GM18858 (cell line): ENCODE measurements around the gene FOXO6.

Experiments used
- ATAC-seq: cut with Tn5 transposase; IDR thresholded peaks from one replicate; pipeline ENCODE4 v1.9.1; 2021; ENCODE audit not compliant: unreplicated experiment

FOXO6 gene

DNA sequence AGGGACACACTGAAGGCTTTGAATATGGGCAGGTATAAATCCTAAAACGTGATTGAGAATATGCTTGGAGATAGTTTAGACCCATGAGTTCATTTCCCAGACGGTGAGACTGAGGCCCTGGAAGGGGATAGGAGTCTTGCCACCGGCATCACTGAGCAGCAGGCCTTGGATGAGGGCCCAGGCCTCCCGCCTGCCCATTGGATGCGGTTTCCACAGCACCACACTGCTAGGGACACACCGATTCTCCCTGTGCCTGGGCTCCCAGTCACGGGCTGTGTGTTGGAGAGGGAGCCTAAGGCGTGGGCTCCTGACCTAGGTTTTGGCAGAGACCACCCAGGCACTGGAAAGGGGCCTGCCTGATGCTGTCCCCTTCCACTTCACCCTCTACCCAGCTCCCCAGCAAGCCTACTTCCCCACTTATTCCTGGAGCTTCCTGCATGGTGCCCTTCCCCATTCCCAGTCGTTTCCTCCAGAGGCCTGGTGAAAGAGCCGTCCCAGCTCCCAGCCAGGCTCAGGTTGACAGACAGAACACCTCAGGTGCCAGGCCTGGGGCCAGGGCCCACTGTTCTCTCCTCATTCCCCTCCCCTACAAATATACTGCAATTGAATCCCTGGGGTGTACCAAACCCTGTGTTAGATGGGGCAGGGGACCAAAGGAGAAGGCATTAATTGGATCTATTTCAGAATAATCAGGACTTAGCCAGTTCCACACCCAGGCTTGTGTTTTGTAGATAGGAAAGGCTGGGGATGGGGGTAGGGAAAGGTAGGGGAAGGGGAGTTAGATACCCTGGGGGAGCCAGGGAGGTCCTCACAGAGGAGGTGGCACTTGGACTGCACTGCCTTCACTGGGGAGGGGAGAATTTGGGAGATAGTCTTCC, 3.4 kb downstream of the FOXO6 start:
- ATAC-seq = no peak

DNA sequence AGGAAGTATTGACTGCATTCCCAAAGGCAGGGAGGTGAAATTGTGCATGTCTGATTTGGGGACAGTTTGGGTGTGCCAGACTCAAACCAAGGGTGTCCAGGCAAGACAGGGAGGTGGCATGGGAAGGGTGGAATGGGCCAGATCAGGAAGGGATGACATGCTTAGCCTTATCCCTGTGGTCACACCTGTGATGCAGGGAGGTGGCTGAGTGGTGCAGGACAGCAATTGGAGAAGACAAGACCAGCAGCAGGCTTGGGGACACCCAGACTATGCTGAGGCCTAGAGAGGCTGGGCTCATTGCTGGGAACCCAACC, 4.0 kb downstream of the FOXO6 start:
- no peak for ATAC-seq

DNA sequence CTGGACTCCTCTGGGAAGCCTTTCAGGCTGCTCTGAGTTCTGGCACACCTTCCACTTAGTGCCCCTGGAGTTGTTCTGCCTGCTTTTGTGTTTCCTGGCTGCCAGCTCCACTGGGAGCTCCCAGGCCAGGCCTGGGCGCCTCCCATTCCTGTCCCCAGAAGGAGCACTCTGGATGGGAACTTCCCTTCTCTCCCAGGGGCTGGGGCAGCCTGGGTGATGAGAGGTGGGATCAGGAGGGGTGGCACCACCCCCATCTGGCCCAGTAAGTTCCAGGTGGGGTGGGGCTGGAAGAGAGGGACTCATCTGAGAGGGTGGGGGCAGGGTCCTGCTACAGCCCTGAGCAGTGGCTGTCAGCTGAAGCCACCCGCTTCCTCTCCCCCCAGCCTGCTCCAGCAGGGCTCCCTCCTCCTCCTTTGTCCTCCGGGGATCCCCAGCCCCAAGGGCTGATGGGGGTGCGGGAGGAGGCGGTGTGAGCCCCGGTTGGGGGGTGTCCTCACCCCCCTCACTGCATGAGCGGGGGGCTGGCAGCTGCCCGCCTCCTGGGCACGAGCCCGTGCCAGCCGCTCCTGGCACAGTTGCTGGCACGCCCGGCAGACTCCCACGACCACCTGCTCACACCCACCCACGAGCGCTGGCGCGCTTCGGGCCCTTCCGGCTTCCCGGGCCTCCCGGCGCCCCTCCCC, 4.7 kb downstream of the FOXO6 start:
- no peak for ATAC-seq

DNA sequence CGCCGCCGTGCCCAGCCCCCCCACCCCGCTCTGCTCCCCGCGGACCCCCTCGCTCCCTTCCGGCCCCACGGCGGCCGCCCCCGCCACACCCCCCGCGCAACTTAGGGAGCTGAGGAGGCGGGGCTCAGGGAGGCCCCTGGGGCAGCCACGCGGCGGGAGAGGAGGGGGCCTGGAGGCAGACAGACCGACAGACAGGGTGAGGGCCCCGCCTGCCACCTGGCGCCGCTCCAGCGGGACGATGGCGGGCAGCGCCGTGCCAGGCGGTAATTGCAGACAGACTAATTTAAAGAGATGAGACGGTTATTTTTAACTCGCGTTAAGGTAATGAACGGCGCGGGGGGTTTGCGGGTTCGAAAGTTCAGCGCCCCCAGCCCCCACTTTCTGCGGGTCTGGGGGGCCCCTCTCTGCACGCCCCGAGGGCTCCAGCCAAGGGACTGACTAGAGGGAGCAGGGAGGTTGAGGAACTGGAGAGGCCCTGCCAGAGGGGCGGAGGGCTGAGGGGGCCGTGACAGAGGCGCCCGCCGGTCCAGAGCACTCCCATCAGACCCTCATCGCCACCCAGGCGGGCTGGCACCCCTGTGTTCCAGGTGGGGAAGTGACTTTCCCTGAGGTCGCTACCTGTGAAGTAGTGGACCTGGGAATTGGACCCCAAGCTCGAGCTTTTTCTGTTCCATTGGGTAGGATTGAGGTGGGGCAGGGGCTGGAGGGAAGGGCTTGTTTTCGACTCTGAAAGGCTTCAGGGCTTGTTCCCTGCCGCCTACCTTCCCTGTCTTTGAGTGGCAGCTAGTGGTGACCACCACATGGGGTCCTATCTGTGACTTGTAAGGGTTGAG, 5.4 kb downstream of the FOXO6 start:
- no peak for ATAC-seq

DNA sequence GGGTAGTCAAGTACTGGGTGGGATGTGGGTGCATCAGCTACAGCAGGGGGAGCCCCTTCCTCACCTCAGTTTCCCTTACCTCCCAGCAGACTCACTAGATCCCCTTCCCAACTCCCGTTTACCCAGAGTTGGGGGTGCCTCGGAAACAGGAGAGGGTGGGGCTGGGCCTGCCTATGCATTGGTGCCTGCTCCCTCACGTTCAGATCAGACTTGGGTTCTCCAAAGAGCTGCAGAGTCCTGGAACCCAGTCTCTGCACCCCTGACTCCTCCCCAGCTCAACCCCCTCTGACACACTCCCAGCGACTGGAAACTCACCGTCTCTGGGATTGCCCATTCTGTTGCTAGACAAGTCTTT, 6.0 kb downstream of the FOXO6 start:
- ATAC-seq = no peak

DNA sequence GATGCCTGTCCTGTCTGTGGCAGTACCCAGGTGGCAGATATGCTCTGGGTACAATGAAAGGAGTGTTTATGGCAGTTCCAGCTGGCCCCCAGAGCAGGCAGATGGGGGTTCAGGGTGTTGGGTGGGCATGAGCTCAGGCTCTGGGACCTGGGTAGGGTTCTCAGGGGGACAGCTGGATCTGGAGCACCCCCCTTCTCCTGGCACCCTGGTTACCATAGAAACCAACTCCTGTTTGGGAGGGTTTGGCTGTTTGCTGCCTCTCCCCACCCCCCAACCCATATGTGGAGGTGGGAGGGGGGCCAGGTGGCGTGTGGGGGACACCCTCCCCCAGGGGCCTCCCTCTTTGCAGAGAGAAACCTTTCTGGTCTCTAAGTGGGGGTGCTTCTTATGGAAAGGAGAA, 7.1 kb downstream of the FOXO6 start:
- ATAC-seq = no peak

DNA sequence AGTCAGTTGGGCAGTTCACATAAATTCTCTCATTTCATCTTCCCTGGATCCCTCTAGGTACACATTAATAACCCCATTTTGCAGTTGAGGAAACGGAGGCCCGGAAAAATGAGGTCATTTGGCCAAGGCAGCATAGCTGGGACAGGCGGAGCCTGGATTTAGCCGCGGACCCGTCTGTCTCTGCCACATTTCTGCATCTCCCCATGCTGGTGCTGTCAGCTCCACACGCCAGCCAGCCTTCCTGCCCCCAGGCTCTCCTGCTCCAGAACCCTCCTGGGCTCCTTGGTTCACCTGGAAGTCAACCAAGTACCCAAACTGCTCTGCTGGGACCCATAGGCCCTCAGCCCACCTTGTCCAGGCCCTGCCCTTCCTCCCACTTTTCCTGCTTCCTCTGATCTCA, 7.6 kb downstream of the FOXO6 start:
- ATAC-seq = no peak

DNA sequence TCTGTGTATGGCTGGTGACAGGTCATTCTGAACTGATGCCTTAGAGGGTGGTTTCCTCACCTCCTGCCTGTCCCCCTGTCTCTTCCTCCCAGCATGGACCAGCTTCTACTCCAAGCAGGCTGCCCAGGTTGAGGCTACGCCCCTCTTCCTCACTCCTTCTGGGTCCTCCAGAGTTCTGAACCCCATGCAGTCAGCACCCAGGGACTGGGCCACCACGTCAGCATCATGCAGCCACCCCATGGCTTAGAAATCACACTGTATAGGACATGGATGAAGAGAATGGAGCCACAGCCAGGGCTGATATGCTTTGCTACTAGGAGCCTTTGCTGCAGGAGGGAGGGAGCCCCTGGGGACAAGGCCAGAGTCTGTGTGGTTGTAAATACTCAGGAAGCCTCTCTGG, 8.3 kb downstream of the FOXO6 start:
- ATAC-seq = no peak

DNA sequence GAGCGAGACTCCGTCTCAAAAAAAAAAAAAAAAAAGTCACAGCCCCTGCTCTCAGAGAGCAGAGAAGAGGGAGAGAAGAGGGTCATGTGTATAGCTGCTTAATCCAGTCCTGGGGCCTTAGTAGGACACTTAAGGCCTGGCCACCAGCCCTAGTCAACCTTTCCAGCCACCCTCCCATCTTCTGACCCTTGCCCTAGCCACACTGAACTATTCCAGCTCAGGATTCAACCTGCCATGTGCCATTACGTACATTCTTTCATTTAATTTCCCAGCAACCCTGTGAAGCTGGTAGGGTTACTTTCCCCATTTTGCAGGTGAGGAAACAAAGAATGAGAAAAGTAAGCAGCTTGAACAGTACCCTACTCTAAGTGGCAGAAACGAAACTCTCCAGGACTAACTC, 9.0 kb downstream of the FOXO6 start:
- no peak for ATAC-seq

DNA sequence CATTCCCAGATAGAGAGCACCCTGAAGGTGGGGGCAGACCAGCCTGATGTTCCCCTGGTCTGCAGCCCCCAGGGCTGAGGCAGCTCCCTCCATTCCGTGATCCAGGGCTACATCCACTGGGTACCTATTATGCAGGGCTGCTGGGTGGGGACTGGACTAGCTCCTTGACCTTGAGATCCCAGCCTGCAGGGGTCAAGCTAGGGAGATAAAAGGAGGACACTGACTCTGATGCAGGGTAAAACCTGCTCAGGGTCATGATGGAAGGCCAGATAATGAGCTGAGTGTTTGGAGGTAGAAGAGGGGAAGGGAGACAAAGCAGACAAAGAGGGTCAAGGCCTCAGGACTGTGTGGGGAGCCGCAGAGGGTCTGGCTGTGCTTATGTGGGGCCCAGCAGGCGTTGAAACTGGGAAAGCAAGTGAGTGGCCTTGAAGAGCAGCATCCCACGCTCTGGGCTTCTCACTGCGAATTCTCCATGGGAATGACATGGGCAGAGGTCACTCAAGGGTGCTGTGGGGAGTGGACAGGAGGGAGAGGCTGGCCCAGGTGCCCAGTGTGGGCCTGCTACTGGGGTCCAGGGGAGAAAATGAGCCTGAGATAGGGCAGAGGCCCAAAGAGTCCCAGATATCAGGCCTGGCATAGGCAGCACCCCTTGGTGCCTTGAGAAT, 9.7 kb downstream of the FOXO6 start:
- ATAC-seq = no peak

DNA sequence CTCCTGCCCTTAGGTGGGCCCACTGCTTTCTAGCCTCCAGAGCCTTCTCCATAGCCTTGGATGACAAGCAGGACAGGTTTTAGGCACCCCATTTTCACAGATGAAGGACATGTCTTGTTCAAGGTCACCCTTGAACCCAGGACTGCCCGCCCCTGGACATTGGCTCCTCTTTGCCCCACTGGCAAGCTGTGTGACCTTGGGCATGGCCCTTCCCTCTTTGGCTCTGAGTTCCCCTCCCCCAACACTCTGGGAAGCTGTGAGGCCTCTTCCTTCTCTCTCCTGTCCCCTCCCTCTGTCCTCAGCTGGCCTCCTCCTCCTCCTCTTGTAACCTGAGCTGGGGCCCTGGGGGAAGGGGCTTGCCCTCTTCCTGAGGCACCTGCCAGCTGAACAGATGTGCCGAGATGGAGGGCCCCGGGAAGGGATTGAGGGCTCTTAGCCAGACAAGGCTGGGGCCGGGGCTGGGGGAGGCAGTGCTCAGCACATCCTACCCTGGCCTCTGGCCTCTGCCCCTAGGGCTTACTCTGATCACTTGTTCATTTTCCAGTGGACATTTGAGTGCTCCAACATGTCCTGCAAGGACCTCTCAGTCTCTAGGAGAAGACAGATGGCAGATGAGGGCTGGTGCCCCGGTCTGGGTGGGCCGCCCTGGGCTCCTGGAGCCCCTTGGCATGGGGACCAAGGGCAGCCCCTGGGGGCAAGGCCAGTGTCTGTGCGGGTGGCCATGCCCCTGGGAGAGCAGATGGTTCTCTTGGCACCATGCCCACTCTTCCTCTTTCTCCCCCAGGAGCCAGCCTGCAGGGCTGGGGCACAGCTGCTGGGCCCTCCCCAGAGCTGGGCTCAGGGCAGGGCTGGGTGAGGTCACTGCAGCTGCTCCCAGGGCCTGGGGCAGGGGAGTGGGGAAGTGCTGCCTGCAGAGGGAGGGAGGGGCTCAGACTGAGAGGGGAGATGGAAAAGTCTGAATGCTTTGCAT, 10.7 kb downstream of the FOXO6 start:
- no peak for ATAC-seq

DNA sequence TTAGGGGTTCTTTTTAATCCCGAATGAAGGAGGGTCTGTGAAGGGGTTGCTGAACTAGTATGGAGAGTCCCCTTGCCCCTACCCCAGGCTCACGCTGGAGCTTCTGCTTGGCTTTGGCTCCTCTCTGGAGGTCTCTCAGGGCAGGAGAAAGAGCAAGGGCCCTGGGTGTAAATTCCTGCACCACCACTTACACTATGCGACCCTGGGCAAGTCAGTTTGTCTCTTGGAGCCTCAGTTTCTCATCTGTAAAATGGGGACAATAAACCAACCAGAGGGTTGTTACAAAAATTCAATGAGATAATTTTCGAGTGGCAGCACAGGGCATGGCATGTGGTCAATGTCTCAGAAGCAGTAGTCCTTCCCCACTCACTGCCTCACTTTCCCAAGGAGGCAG, 11.4 kb downstream of the FOXO6 start:
- ATAC-seq = no peak

DNA sequence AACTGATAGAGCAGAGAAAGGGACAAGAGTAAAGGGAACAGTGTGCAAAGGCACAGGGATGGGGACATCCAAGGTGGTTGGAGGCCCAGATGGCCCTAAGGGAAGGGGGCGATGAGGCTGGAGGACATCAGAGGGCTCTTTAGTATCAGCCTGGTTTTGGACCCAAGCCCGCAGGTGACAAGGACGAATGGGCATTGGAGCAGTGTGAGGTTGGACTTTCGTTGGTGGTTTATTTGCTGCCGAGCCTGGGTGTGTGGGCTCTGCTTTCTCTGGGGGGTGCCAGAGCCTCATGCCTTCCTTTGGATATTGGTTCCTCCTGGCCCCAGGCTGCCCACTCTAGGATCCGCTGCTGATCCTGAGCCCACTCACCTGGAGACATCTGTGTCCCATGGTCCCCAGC, 12.1 kb downstream of the FOXO6 start:
- no peak for ATAC-seq

DNA sequence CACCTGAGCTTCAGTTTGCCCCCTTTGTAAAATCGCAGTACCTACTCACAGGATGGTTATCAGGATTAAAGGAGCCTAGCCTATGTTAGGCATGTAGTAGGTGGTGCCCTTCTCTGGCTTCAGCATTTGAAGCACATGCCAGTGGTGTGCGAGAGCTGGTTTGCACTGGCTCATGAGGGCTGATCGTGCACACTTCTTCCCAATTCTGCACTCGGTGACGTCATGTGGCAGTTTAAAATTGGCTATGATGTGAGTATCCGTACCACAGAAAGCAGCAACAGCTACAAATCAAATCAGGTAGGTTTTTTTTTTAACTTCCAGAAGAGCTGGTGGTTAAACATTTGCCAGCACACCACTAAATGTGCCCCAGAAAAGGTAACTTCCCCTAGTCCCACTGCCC, 13.5 kb downstream of the FOXO6 start:
- no peak for ATAC-seq

DNA sequence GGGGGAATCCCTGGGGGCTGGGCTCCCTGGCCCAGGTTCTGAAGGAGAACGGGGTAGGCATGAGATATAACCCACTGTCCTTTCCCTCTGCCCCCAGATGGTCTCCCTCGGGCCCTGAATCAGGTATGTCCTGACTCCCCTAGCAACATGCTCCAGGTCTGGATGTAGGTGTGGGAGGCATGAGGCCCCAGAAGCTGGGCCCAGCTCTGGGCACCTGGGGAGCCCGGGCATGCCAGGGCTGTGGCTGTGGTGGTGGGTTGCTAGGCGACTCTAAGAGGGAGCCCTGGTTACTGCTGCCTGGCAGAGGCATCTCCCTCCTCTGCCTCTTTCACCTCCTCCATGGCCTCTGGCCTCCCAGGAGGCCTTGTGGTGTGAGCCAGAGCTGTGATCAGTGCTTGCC, 16.2 kb downstream of the FOXO6 start:
- ATAC-seq = no peak

DNA sequence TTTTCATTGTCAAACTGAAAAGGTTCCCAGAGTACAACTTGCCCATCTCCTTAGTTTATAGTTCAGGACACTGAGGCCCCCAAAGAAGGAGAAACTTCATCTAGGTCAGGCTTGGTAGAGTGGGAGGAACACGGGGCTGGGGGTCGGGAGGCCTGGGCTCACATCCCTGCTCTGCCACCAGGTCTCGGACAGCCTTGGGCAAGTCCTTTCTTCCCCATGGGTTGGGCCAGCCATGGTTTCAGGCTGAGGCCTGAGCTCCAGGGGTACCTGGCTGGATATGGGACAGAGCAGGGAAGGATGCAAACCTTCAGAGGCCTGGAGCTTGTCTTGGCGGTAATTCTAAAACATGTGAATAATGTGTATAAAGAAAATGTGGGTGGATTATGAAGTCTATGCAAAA, 17.0 kb downstream of the FOXO6 start:
- no peak for ATAC-seq

DNA sequence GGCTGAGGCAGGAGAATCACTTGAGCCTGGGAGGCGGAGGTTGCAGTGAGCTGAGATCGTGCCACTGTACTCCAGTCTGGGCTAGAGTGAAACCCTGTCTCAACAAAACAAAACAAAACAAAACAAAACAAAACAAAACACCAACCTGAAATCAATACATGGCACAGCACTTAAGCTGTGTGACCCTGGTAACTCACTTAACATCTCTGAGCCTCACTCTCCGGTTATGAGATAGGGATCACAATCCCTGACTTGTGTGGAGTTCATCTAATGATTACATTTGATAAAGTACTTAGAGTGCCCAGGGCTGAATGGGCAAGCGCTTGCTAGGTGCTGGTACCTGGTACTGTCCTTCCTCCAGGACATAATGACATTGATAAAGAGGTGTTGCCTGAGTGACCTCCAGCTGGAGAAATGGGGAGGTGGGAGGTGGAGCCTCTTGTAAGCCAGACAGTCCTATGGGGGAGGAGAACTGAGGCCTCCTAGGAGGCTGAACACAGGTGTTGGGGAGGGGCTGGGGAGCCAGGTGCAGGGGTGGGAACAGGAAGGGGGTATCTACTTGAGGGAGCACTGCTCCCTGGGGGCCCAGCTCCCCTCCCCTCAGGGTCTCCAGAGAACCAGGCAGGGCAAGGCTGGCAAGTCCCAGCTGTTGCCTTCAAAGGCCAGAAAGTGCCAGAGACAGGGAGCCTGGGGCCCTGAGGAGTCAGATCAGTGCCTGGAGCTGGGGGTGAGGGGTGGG, 17.9 kb downstream of the FOXO6 start:
- no peak for ATAC-seq

DNA sequence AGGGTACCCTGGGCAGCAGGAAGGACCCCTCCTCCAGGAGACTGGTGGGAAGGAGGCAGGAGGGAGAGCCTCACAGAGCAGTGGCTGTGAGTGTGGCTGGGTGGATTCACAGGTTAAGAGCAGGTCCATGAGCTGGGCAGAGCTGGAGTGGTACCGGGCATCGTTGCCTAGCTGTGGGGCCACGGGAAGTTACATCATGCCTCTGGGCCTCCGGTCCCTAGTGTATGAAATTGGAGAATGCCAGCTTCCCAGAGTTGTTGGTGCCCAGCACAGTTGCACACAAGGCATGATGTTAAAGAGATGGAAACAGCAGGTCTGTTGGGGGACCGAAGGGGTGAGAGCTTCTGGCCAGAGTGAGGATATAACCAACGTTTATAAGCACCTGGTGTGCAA, 18.5 kb downstream of the FOXO6 start:
- ATAC-seq = no peak

DNA sequence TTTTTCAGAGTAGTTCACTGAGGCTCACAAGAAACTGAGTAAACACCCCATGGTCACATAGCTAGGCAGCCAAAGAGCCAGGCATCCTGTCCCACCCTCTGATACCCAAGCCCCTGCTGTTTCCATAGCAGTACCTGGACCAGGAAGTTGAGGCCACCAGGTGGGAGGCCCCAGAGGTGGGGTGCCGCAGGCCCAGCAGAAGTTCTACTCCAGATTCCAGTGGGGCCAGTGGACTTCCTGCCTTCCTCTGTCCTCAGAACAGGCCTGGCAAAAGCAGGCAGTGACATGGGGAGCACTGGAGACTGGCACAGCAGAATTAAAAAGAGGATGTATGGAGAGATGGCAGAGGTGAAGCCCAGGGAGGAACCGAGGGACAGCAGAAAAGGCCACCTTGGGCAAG, 19.0 kb downstream of the FOXO6 start:
- ATAC-seq = no peak
